HG03103 (cell line): Measurements from ENCODE around the gene MTR.

Experiments used
- ATAC-seq: cut with Tn5 transposase; IDR thresholded peaks from one replicate; pipeline ENCODE4 v1.9.1; 2021; ENCODE audit warnings: low read depth; ENCODE audit not compliant: unreplicated experiment

The MTR gene

DNA sequence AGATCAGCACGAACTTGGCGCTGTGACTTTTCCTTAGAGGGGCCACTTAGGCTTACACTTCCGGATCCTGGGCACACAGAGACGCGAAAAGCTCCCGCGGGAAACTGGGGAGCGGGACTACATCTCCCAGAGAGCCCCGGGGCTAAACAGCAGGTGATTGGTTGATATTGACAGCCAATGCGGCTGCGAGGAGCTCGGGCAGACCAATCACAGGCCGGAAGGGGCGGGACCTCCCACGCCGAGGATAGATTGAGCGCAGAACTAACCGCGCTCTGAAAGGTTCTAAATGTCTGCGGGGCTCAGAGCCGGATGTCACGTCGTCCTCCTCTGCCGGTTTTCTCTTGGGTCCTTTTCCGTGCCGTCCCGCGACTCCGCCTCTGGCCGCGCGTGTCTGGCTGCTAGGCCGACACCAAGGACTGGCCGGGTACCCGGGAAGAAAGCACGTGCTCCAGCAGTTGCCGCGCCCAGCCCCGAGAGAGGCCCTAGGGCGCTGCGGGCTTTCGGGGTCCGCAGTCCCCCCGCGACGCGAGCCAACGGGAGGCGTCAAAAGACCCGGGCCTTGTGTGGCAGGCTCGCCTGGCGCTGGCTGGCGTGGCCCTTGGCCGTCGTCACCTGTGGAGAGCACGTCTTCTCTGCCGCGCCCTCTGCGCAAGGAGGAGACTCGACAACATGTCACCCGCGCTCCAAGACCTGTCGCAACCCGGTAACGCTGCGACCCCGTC is at the start of gene MTR:
MTR (plus strand) TSS at position 258 of the 722 bp plus-strand sequence; CDS start at position 670, 412 bp downstream.
- peak; percentile 98 for ATAC-seq

DNA sequence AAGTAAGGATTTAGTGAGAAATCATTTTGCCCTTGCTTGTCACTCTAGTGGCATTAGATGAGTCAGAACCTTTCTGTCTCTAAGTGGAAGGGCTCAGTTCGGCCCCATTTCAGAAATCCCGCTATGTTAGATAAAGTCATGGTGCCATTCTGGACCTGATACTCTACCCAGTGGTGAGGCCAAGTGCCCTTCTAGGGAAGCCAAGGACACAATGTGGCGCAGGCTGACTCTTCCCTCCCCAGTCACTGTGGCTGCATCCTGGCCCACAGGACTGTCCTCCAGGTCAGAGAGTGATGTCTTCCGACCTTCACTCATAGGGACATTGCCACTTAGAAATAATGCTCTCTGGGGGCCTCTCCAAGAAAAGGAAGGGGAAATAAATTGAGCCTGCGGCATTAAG is 48.3 kb upstream of the MTR start:
- ATAC-seq, result no peak

DNA sequence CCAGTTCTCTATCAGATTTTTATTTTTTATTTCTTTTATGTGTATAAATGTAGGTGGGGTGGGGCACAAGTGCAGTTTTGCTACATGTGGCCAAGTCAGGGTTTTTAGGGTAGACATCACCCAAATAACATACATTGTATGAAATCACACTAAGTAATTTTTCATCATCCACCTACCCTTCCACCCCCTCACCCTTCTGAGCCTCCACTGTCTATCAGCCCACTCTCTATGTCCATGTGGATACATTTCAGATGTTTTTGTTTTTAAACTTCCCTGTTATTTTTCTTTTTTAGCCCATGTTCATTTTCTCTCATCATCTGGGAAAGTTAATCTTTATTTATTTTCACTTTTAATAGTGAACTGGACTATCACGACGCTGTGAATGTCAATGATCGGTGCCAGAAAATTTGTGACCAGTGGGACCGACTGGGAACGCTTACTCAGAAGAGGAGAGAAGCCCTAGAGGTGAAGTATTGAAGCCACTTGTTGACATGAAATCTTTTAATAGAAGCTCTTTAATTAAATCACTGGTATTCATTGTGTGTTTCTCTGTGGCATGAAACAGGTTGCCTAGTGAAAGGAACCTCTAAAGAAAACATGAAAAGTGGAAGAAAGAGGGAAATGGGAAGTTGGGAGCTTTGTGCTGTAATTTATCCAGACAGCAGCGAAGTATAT is 47.6 kb upstream of the MTR start:
- ATAC-seq, result no peak

DNA sequence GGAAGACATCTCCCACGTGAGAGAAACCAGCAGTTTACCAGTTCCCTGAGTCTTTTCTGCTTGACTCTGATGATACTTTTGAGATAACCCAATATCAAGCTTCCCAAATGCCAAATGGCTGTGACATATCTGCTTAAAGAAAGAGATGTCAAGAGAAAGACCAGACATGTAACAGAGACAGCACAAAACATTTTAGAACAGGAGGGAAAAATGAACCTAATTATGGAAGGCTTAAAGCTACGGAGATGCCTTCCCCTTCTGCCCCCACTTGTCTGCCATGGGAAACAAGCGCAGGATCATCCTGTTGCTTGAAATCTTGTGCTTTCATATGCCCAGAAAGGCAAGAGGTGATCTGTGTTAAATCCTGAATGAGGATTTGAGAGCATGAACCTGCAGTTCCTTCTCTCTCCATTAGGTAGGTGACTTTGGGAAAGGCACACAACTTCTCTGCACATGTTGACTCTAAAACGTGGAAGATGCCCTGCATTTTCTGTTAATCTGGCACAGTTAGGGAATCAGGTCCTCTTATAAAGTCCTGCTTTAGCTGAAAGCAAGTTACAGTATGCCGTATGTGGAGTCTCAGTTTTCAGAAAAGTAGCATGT is 46.7 kb upstream of the MTR start:
- ATAC-seq, result no peak

GRCh38 chr1:236750928-236751327 is 44.2 kb upstream of the MTR start:
- ATAC-seq, result no peak

- ATAC-seq, result no peak
These were observed 43.7 kb upstream of the MTR start for GRCh38 chr1:236751385-236751784.

DNA sequence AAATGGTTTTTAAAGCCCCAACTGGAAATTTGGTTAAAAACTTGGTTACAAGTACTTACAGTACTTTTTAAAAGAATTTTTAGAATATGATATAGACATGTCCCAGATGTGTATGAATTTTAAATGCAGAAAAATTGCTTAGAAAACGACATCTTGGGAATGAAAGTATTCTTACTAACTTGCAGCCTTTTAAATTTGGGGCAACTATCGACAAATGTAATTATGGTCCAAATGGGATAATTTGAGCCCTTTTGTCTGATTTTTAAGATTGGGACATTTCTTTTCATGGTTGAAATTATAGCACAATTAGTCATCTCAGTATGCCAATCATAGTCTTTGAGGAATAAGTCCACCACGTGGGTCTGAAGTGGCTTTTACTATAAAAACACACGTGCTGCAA is 43.2 kb upstream of the MTR start:
- ATAC-seq, result no peak

DNA sequence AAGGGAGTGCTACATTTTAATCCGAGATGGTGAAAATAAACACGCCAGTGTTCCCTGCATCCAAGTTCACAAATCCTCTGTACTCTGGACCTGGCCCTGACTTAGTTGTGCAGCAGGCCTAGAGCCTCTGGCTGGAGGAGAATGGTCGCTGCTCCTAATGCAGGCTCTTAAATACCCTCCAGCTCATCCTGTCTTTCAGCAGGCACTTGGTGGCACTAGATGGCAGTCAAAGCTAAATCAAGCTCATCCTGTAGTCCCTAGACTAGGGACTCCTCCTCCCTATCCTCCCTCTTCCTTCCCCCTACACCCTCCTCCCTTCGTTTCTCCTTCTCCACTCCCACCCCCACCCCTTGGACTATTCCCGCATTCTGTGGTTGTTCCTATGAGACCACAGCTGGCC is 41.6 kb upstream of the MTR start:
- ATAC-seq, result no peak

DNA sequence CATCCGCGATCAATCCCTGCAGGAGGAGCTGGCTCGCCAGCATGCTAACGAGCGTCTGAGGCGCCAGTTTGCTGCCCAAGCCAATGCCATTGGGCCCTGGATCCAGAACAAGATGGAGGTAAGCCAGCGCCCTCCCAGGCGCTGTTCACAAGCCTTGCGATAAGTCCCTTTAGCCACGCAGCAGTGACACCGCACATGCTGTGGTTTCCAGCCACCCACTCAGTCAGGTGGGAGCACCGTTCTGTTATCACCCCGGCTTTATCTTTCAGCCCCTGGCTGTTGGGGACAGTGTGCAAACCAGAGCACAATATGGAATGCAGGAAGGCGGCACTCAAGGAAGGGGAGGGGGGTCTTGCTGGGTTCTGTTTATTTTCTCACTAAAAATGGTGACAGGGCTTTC is 41.1 kb upstream of the MTR start:
- no peak for ATAC-seq

DNA sequence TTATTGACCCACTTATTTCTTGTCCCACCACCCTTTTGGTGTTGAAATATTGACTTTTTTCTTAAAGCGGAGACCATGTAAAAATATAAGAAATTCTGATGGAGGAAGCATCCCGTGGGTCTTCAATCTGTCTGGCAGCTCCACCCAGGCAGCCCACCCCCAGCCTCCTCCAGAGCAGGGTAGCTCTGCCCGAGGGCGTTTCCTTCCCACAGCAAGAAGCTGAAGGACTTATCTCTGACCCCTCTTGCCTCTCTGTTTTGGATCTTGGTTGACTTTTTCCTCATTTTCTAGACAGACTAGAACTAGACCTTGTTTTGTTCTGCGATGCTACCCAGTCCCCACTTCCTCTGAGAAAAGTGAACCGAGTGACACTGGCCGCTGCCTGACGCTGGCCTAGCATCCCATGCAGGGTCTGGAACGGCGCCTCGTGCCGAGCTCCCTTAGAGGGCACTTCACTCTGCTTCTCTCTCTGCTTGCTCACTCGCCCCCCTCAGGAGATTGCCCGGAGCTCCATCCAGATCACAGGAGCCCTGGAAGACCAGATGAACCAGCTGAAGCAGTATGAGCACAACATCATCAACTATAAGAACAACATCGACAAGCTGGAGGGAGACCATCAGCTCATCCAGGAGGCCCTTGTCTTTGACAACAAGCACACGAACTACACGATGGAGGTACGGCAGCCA is 40.4 kb upstream of the MTR start:
- ATAC-seq, result no peak

- no peak for ATAC-seq
These were observed 37.5 kb upstream of the MTR start for GRCh38 chr1:236757640-236758039.

- ATAC-seq, result peak; percentile 50
These were observed 35.7 kb upstream of the MTR start for GRCh38 chr1:236759252-236759859.

DNA sequence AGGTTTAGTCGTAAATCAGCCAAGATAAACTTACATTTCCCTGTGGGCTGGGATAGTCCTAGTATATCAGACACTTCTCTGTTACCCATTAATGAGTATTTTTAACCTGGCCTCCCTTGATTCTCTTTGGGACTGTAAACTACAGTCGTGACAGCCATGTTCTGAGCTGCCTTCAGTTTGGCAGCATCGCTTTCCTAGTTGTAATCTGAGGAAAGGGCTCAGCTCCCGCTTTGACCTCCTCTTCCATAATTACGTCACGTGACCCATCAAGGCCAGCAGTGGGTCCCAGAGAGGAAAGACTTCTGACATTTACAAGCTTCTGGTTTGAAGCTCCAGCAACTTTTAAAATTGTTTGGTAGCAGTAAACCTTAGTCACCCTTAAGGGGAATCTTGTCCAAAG is 34.6 kb upstream of the MTR start:
- ATAC-seq, result no peak

GRCh38 chr1:236760986-236761385 is 34.1 kb upstream of the MTR start:
- no peak for ATAC-seq

DNA sequence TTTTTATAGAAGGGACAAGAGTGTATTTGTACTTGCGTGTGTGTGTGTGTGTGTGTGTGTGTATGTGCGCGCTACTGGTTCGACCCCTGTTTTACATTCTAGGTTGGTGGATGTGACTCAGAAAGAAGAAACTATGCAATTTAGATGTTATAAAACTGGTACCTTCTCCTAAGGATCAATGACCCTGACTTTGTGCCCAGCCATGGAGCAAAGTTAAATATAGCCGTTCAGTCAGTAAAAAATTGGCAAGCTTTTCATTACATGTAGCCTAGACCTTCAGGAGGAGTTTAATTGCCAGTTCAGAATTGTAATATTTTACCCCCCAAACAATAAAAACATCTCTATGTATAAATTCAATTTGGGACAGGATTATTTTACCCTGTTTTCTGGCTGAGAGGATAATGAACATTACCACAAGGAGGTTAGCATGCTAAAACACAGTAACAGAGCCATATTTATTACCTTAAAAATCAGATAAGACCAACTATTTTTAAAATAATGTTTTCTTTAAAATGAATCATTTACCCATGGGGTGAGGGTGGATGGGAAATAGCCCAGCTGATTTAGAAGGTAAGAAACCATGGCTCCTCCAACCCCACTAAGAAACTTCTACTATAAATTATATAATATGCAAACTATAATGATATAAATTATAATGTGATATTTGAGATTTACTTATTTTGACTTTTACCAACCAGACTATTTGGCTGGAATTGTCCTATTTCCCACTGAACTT is 33.5 kb upstream of the MTR start:
- no peak for ATAC-seq

DNA sequence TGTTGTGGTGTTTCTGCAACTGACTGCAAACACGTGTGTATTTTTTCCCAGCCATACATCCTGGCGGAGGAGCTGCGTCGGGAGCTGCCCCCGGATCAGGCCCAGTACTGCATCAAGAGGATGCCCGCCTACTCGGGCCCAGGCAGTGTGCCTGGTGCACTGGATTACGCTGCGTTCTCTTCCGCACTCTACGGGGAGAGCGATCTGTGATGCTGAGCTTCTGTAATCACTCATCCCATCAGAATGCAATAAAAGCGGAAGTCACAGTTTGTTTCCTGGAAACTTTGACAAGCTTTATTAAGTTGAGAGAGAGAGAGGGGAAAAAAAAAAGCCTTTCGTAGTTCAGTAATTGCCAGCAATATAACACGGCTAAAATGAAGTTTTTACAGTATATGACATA is 32.7 kb upstream of the MTR start:
- ATAC-seq, result no peak

- no peak for ATAC-seq
These were observed 29.3 kb upstream of the MTR start for GRCh38 chr1:236765831-236766230.

- no peak for ATAC-seq
These were observed 28.6 kb upstream of the MTR start for GRCh38 chr1:236766506-236766905.

GRCh38 chr1:236767276-236767675 is 27.8 kb upstream of the MTR start:
- ATAC-seq, result no peak

GRCh38 chr1:236768601-236769000 is 26.5 kb upstream of the MTR start:
- ATAC-seq, result no peak
